ENCODE results near the gene MPST. TPM values are rescaled to one million over a fixed set of nuclear protein-coding genes. Genes with fewer than 3 reads are reported as not detected.

Gene MPST
- total RNA-seq, 1 experiment from 2014 or later = 68.6 TPM

GRCh38 chr22:36998620-36999351, 20.8 kb upstream of the MPST start:
- ATAC-seq (peak; percentile 89), DNase-seq (ENCODE audit: low read depth, low spot score) (peak; percentile 58)
- H3K9me2 ChIP-seq (ENCODE audit: insufficient read depth) = no peaks in the 10 kb centered on the region
- H2AFZ ChIP-seq (ENCODE audit: low read depth, low read length, poor library complexity, severe bottlenecking) = peak overlapping the region; percentile 14
- ChIA-PET POLR2A (interaction anchor here (0.9 kb wide), 1 partner anchor 231 kb away, joined by 3 read pairs; no protein-coding TSS in a partner anchor), CTCF (interaction anchor here (0.9 to 2.4 kb wide), 9 partner anchors 12 to 201 kb away, joined by 3 to 12 read pairs (median 4); partner anchors contain the start of gene TST), RAD21 (ENCODE audit: low non-redundant PET in 1 of 2, low total read pairs in 2 of 2, uncharacterized antibody in 2 of 2, unreplicated experiment in 2 of 2) (no interaction called here)
- H3K27me3 ChIP-seq (ENCODE audit: insufficient read depth, low read length) = no peaks in the 10 kb centered on the region
- H3K4me3 ChIP-seq (replicated peaks in 1 of 2; ENCODE audit: low read depth in 1 of 2, low read length in 2 of 2) = peak overlapping the region; percentile 8 to 20; a peak in 2 of 4 replicates
- peaks cover 17 to 29% of the 10 kb centered on the region in 2 experiments for H3K4me1 ChIP-seq (ENCODE audit: control insufficient read depth in 1 of 2, insufficient read depth in 2 of 2, low read length in 2 of 2)
- peak overlapping the region; percentile 56 for H3K4me2 ChIP-seq (ENCODE audit: low read length)
- peak overlapping the region; percentile 56 for H3K27ac ChIP-seq (ENCODE audit: low read depth, low read length)
- H3K79me2 ChIP-seq (ENCODE audit: insufficient read depth, low read length) = no peaks in the 10 kb centered on the region
- TF ChIP-seq ELF1 (IDR thresholded peaks at IDR 0.05; ENCODE audit: borderline replicate concordance, low read depth) (no peak), FOSL1 (IDR thresholded peaks at IDR 0.05; ENCODE audit: low read depth) (peak; percentile 69), CTCF (IDR thresholded peaks at IDR 0.05 in 2 of 3, conservative IDR thresholded peaks at IDR 0.05 in 1 of 3; ENCODE audit: borderline replicate concordance in 1 of 3, insufficient read depth in 1 of 3, low read depth in 2 of 3, low read length in 2 of 3) (peak; percentile 33 to 59 (median 45); a peak in 5 of 6 replicates), POLR2AphosphoS5 (IDR thresholded peaks at IDR 0.05; ENCODE audit: low read depth, low read length) (no peak), EGR1 (IDR thresholded peaks at IDR 0.05; ENCODE audit: low read depth) (no peak), POLR2A (IDR thresholded peaks at IDR 0.05; ENCODE audit: borderline replicate concordance, extremely low read depth, insufficient read depth, insufficient read length) (peak; percentile 13), MAX (IDR thresholded peaks at IDR 0.05) (peak; percentile 23; the same call in 1 of the 2 replicates), SRF (IDR thresholded peaks at IDR 0.05; ENCODE audit: low read depth) (no peak), REST (IDR thresholded peaks at IDR 0.05; ENCODE audit: low read depth) (no peak), JUND (IDR thresholded peaks at IDR 0.05) (peak; percentile 55), EZH2phosphoT487 (IDR thresholded peaks at IDR 0.05; ENCODE audit: borderline replicate concordance) (no peak)
- no peak overlapping the region for H3K9ac ChIP-seq (ENCODE audit: low read length)
- H4K20me1 ChIP-seq (ENCODE audit: insufficient read depth) = no peaks in the 10 kb centered on the region
- no TSS peak for BruUV-seq (replicated peaks)
- no peaks in the 10 kb centered on the region for H3K9me3 ChIP-seq (ENCODE audit: control insufficient read depth in 1 of 2, insufficient read depth in 1 of 2, low read depth in 1 of 2, low read length in 2 of 2)
- intact Hi-C loops (cut with micrococcal nuclease) = no loop called here
- no peaks in the 10 kb centered on the region for H3K36me3 ChIP-seq (ENCODE audit: control insufficient read depth in 1 of 2, insufficient read depth in 2 of 2, low read length in 2 of 2)
